ENCODE data around the gene NPEPL1. TPM values are rescaled to one million over a fixed set of nuclear protein-coding genes. Genes with fewer than 3 reads are reported as not detected.

The NPEPL1 gene
- total and polyA plus RNA-seq, 7 experiments from 2014 or later: 6.2 to 76.2 (median 49.5) TPM

GRCh38 chr20:58688840-58689239 lies 3.8 kb upstream of the NPEPL1 start:
- peaks cover 0 to 18% (median 5%) of the 10 kb centered on the region in 7 donors for H3K4me1 Mint-ChIP-seq
- ChIA-PET POLR2A (interaction anchor here (0.6 to 6.4 kb wide), 3 partner anchors 39 to 541 kb away, joined by 3 to 57 read pairs (median 4); partner anchors contain the start of gene STX16), CTCF (interaction anchor here (0.7 kb wide), 1 partner anchor 140 kb away, joined by 3 read pairs; no protein-coding TSS in a partner anchor)
- H3K36me3 Mint-ChIP-seq: peaks cover 5 to 18% (median 9%) of the 10 kb centered on the region in 5 donors
- H3K27me3 ChIP-seq (ENCODE audit: control insufficient read depth in 2 of 2, insufficient read depth in 2 of 2, low read length in 2 of 2): no peaks in the 10 kb centered on the region
- no peak overlapping the region for H3K27ac ChIP-seq (ENCODE audit: low read depth, low read length)
- ATAC-seq (no peak), DNase-seq (no peak)
- peaks cover 4 to 6% of the 10 kb centered on the region in 2 donors for H3K4me1 ChIP-seq (ENCODE audit: control insufficient read depth in 2 of 2, insufficient read depth in 2 of 2, low read length in 2 of 2)
- no peaks in the 10 kb centered on the region for H3K36me3 ChIP-seq (ENCODE audit: control insufficient read depth in 2 of 3, insufficient read depth in 3 of 3, low read length in 3 of 3)
- no peak overlapping the region for H3K4me3 ChIP-seq (ENCODE audit: low read length)
- intact Hi-C loops (cut with micrococcal nuclease): no loop called here
- peak overlapping the region in 2 of 9 donors; percentile 10 to 17 for H3K27ac Mint-ChIP-seq
- peaks cover 0 to 1% (median 0%) of the 10 kb centered on the region in 11 donors for H3K9me3 Mint-ChIP-seq
- no peaks in the 10 kb centered on the region for H3K9me3 ChIP-seq (ENCODE audit: control insufficient read depth in 2 of 3, low read length in 3 of 3)
- H3K4me3 Mint-ChIP-seq: no peak overlapping the region
- H3K27me3 Mint-ChIP-seq: no peaks in the 10 kb centered on the region

GRCh38 chr20:58690396-58691135 lies 2.0 kb upstream of the NPEPL1 start:
- H3K36me3 ChIP-seq (ENCODE audit: control insufficient read depth in 2 of 3, insufficient read depth in 3 of 3, low read length in 3 of 3): peaks cover 0 to 5% (median 0%) of the 10 kb centered on the region in 3 experiments
- Mint-ChIP-seq H3K27ac (peak overlapping the region; percentile 60 to 87 (median 83)), H3K36me3 (peaks cover 2 to 10% (median 4%) of the 10 kb centered on the region in 5 donors), H3K4me1 (peaks cover 4 to 19% (median 10%) of the 10 kb centered on the region in 7 donors), H3K9me3 (peaks cover 0 to 1% (median 0%) of the 10 kb centered on the region in 11 donors), H3K27me3 (no peaks in the 10 kb centered on the region), H3K4me3 (peak overlapping the region in 8 of 10 donors; percentile 4 to 71 (median 26))
- no peaks in the 10 kb centered on the region for H3K27me3 ChIP-seq (ENCODE audit: control insufficient read depth in 2 of 2, insufficient read depth in 2 of 2, low read length in 2 of 2)
- DNase-seq (no peak), ATAC-seq (no peak)
- ChIA-PET POLR2A (interaction anchor here (0.5 to 6.4 kb wide), 4 partner anchors 21 to 292 kb away, joined by 4 to 57 read pairs (median 5); partner anchors contain the start of gene STX16), CTCF (interaction anchor here (1.0 to 2.1 kb wide), 2 partner anchors 31 to 40 kb away, joined by 5 to 8 read pairs; partner anchors contain the start of gene STX16)
- no peak overlapping the region for H3K4me3 ChIP-seq (ENCODE audit: low read length)
- H3K9me3 ChIP-seq (ENCODE audit: control insufficient read depth in 2 of 3, low read length in 3 of 3): no peaks in the 10 kb centered on the region
- peak overlapping the region; percentile 6 for H3K27ac ChIP-seq (ENCODE audit: low read depth, low read length)
- H3K4me1 ChIP-seq (ENCODE audit: control insufficient read depth in 2 of 2, insufficient read depth in 2 of 2, low read length in 2 of 2): peaks cover 4 to 7% of the 10 kb centered on the region in 2 donors
- intact Hi-C loops (cut with micrococcal nuclease): loop anchor here in 1 of 2 donors (5.0 kb wide), 1 partner anchor 208 kb away; no protein-coding TSS in a partner anchor

- H3K36me3 Mint-ChIP-seq: peaks cover 0 to 8% (median 3%) of the 10 kb centered on the region in 5 donors
These were observed 624 bp upstream of the NPEPL1 start for GRCh38 chr20:58691773-58692578.

GRCh38 chr20:58693226-58694006 lies 816 bp downstream of the NPEPL1 start:
- peaks cover 0 to under 1% (median 0%) of the 10 kb centered on the region in 11 donors for H3K9me3 Mint-ChIP-seq
- H3K4me3 Mint-ChIP-seq: peak overlapping the region in 9 of 10 donors; percentile 58 to 89 (median 81)
- Histone ChIP-seq H3K27me3 (ENCODE audit: control insufficient read depth in 2 of 2, insufficient read depth in 2 of 2, low read length in 2 of 2) (no peaks in the 10 kb centered on the region), H3K36me3 (ENCODE audit: control insufficient read depth in 2 of 3, insufficient read depth in 3 of 3, low read length in 3 of 3) (peaks cover 0 to 31% (median 0%) of the 10 kb centered on the region in 3 experiments), H3K4me1 (ENCODE audit: control insufficient read depth in 2 of 2, insufficient read depth in 2 of 2, low read length in 2 of 2) (peaks cover 4 to 7% of the 10 kb centered on the region in 2 donors), H3K9me3 (ENCODE audit: control insufficient read depth in 2 of 3, low read length in 3 of 3) (no peaks in the 10 kb centered on the region), H3K4me3 (ENCODE audit: low read length) (peak overlapping the region; percentile 19), H3K27ac (ENCODE audit: low read depth, low read length) (peak overlapping the region; percentile 68)
- ATAC-seq (no peak), DNase-seq (peak in 6 of 9 donors; percentile 14 to 50 (median 26))
- ChIA-PET CTCF (interaction anchor here (0.6 to 1.2 kb wide), 8 partner anchors 27 to 350 kb away, joined by 3 to 4 read pairs (median 3); partner anchors contain the start of gene STX16), POLR2A (interaction anchor here (0.5 to 6.4 kb wide), 6 partner anchors 33 to 1303 kb away, joined by 3 to 57 read pairs (median 4); partner anchors contain the start of genes STX16 and VAPB)
- H3K4me1 Mint-ChIP-seq: peaks cover 2 to 19% (median 10%) of the 10 kb centered on the region in 7 donors
- H3K27me3 Mint-ChIP-seq: no peaks in the 10 kb centered on the region
- peak overlapping the region in 8 of 9 donors; percentile 67 to 83 (median 80) for H3K27ac Mint-ChIP-seq
- H3K36me3 Mint-ChIP-seq: peaks cover 0 to 10% (median 5%) of the 10 kb centered on the region in 5 donors
- intact Hi-C loops (cut with micrococcal nuclease): loop anchor here in 1 of 2 donors (1.0 to 5.0 kb wide), 4 partner anchors 211 to 709 kb away; no protein-coding TSS in a partner anchor

More at GRCh38 chr20:58691773-58692578, 624 bp upstream of the NPEPL1 start:
- peak; percentile 65 for ATAC-seq
- Histone ChIP-seq H3K9me3 (ENCODE audit: control insufficient read depth in 2 of 3, low read length in 3 of 3) (no peaks in the 10 kb centered on the region), H3K27ac (ENCODE audit: low read depth, low read length) (peak overlapping the region; percentile 49), H3K27me3 (ENCODE audit: control insufficient read depth in 2 of 2, insufficient read depth in 2 of 2, low read length in 2 of 2) (no peaks in the 10 kb centered on the region), H3K4me1 (ENCODE audit: control insufficient read depth in 2 of 2, insufficient read depth in 2 of 2, low read length in 2 of 2) (peaks cover 4 to 7% of the 10 kb centered on the region in 2 donors), H3K36me3 (ENCODE audit: control insufficient read depth in 2 of 3, insufficient read depth in 3 of 3, low read length in 3 of 3) (peaks cover 0 to 19% (median 0%) of the 10 kb centered on the region in 3 experiments), H3K4me3 (ENCODE audit: low read length) (no peak overlapping the region)
- ChIA-PET CTCF (interaction anchor here (1.0 kb wide), 1 partner anchor 41 kb away, joined by 5 read pairs; the partner anchor contains the start of gene STX16), POLR2A (interaction anchor here (0.9 to 6.4 kb wide), 5 partner anchors 28 to 303 kb away, joined by 3 to 57 read pairs (median 6); partner anchors contain the start of genes STX16 and VAPB)
- Mint-ChIP-seq H3K27ac (peak overlapping the region; percentile 56 to 87 (median 71)), H3K27me3 (no peaks in the 10 kb centered on the region), H3K9me3 (peaks cover 0 to 1% (median 0%) of the 10 kb centered on the region in 11 donors), H3K4me3 (peak overlapping the region; percentile 28 to 81 (median 57)), H3K4me1 (peaks cover 4 to 19% (median 10%) of the 10 kb centered on the region in 7 donors)
- DNase-seq: peak in 1 of 9 donors; percentile 10
- intact Hi-C loops (cut with micrococcal nuclease): loop anchor here (1.0 to 5.0 kb wide), 6 partner anchors 31 to 711 kb away; partner anchors contain the start of gene STX16 (in 1 of the 2)

GRCh38 chr20:58694241-58695083 lies 1.9 kb downstream of the NPEPL1 start:
- Histone ChIP-seq H3K27ac (ENCODE audit: low read depth, low read length) (no peak overlapping the region), H3K4me3 (ENCODE audit: low read length) (no peak overlapping the region), H3K4me1 (ENCODE audit: control insufficient read depth in 2 of 2, insufficient read depth in 2 of 2, low read length in 2 of 2) (peaks cover 4 to 7% of the 10 kb centered on the region in 2 donors), H3K9me3 (ENCODE audit: control insufficient read depth in 2 of 3, low read length in 3 of 3) (no peaks in the 10 kb centered on the region), H3K27me3 (ENCODE audit: control insufficient read depth in 2 of 2, insufficient read depth in 2 of 2, low read length in 2 of 2) (no peaks in the 10 kb centered on the region), H3K36me3 (ENCODE audit: control insufficient read depth in 2 of 3, insufficient read depth in 3 of 3, low read length in 3 of 3) (peaks cover 0 to 41% (median 0%) of the 10 kb centered on the region in 3 experiments)
- ATAC-seq (no peak), DNase-seq (no peak)
- ChIA-PET CTCF (interaction anchor here (0.7 to 0.9 kb wide), 4 partner anchors 42 to 351 kb away, joined by 3 to 4 read pairs (median 3); partner anchors contain the start of gene STX16), POLR2A (interaction anchor here (0.9 to 6.4 kb wide), 4 partner anchors 34 to 306 kb away, joined by 3 to 57 read pairs (median 13); partner anchors contain the start of genes STX16 and VAPB)
- Mint-ChIP-seq H3K27me3 (no peaks in the 10 kb centered on the region), H3K4me3 (peak overlapping the region in 8 of 10 donors; percentile 27 to 89 (median 54)), H3K9me3 (no peaks in the 10 kb centered on the region), H3K36me3 (peaks cover 0 to 10% (median 5%) of the 10 kb centered on the region in 5 donors), H3K4me1 (peaks cover 0 to 19% (median 10%) of the 10 kb centered on the region in 7 donors), H3K27ac (peak overlapping the region in 4 of 9 donors; percentile 28 to 83 (median 56))
- intact Hi-C loops (cut with micrococcal nuclease): loop anchor here in 1 of 2 donors (5.0 kb wide), 1 partner anchor 212 kb away; no protein-coding TSS in a partner anchor

All from naive thymus-derived CD4-positive, alpha-beta T cell (primary cell).